ENCODE data around the gene CPVL. TPM values are rescaled to one million over a fixed set of nuclear protein-coding genes. Genes with fewer than 3 reads are reported as not detected.

Gene CPVL
- total RNA-seq, 3 donors from 2014 or later (not counting 1 experiment from before 2014, with no cell fraction given), result 4.9 to 11.6 (median 9.8) TPM

DNA sequence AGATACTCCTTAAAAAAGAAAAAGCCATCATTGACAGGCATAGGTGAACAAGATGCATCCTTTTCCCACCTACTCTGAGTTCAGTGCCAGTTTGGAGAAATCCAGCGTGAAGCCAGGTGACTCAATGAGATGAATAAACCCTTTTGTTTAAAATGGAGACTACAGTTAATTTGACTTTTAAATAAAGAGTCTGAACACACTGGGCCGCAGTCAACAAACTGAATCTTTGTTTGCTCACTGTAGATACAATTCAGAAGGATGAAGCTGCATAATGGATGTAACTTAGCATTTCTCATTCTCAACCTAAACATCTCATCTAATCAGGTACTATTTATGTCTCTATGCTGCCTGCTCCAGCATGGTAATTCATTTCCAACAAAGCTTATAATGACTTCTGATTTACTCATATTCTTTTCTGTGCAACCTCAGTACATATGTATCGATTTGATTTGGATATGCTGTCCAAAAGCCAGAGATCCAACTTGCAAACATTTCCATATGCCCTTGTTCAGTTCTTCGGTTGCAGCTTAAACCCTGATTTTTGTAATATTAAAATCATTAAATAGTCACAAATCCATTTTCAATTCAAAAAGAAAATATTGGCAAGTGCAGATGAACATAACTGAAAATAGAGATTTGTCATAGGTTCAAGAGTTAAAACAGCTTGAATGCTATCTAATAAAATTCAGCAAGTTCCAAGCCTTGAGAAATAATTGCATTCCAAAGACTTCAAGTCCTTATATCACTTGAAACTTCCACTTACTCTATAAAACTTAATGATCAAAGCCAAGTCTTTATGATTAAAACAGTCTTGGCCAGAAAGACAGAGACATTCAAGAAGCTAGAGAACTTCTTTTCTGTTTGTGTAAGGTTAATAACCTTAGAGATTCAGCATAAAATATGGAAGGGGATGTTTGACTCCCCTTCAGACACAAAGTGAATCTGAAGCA is 67.8 kb downstream of the CPVL start:
- no peak overlapping the region for H3K27ac Mint-ChIP-seq
- ATAC-seq (no peak), DNase-seq (no peak)
- Histone ChIP-seq H3K27ac (ENCODE audit: low read length) (no peak overlapping the region), H3K36me3 (ENCODE audit: control insufficient read depth, insufficient read depth, low read length) (no peaks in the 10 kb centered on the region), H3K27me3 (ENCODE audit: control insufficient read depth, insufficient read depth, low read length) (no peaks in the 10 kb centered on the region), H3K9me3 (ENCODE audit: control insufficient read depth, insufficient read depth, low read length) (no peaks in the 10 kb centered on the region), H3K4me1 (ENCODE audit: control insufficient read depth, insufficient read depth, low read length) (no peaks in the 10 kb centered on the region), H3K4me3 (ENCODE audit: low read length) (no peak overlapping the region)
- TF ChIP-seq, protein P1, sequence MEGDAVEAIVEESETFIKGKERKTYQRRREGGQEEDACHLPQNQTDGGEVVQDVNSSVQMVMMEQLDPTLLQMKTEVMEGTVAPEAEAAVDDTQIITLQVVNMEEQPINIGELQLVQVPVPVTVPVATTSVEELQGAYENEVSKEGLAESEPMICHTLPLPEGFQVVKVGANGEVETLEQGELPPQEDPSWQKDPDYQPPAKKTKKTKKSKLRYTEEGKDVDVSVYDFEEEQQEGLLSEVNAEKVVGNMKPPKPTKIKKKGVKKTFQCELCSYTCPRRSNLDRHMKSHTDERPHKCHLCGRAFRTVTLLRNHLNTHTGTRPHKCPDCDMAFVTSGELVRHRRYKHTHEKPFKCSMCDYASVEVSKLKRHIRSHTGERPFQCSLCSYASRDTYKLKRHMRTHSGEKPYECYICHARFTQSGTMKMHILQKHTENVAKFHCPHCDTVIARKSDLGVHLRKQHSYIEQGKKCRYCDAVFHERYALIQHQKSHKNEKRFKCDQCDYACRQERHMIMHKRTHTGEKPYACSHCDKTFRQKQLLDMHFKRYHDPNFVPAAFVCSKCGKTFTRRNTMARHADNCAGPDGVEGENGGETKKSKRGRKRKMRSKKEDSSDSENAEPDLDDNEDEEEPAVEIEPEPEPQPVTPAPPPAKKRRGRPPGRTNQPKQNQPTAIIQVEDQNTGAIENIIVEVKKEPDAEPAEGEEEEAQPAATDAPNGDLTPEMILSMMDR (IDR thresholded peaks at IDR 0.05), result no peak
- H3K4me3 Mint-ChIP-seq, result no peak overlapping the region
- H3K36me3 Mint-ChIP-seq, result no peaks in the 10 kb centered on the region
- WGBS (ENCODE audit: insufficient coverage), result 81% methylated on average over 3 of the region's 4 CpGs
- intact Hi-C loops (cut with micrococcal nuclease), result no loop called here
- no peaks in the 10 kb centered on the region for H3K9me3 Mint-ChIP-seq
- H3K27me3 Mint-ChIP-seq (ENCODE audit: low read depth in 2 of 2), result peaks cover 7 to 27% of the 10 kb centered on the region in 2 donors
- no peaks in the 10 kb centered on the region for H3K4me1 Mint-ChIP-seq

DNA sequence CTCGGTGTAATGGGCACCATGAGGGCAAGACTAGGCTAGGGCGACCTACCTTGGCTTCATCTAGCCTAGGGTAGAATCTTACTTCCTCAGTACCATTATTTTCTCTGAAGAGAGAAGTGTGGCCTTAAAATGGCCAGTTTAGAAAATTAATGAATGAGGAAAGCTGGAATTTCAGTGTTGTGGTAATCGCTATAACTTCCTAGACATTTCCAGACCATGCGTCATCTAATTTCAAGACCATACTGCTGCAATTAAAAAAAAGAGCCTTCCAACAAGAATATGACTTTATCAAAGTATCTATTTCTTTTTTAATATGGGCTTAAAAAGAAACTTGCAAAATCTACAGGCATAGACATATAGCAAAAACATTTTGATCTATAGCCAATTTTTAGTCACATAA is 68.5 kb downstream of the CPVL start:
- intact Hi-C loops (cut with micrococcal nuclease), result no loop called here
- ATAC-seq, result no peak
- Mint-ChIP-seq H3K27me3 (ENCODE audit: low read depth in 2 of 2) (peaks cover 13 to 34% of the 10 kb centered on the region in 2 donors), H3K4me3 (no peak overlapping the region), H3K4me1 (no peaks in the 10 kb centered on the region), H3K9me3 (no peaks in the 10 kb centered on the region), H3K36me3 (no peaks in the 10 kb centered on the region), H3K27ac (no peak overlapping the region)
- Histone ChIP-seq H3K4me1 (ENCODE audit: control insufficient read depth, insufficient read depth, low read length) (no peaks in the 10 kb centered on the region), H3K36me3 (ENCODE audit: control insufficient read depth, insufficient read depth, low read length) (no peaks in the 10 kb centered on the region), H3K9me3 (ENCODE audit: control insufficient read depth, insufficient read depth, low read length) (no peaks in the 10 kb centered on the region), H3K4me3 (ENCODE audit: low read length) (no peak overlapping the region), H3K27me3 (ENCODE audit: control insufficient read depth, insufficient read depth, low read length) (no peaks in the 10 kb centered on the region), H3K27ac (ENCODE audit: low read length) (no peak overlapping the region)
- TF ChIP-seq, protein P1 (IDR thresholded peaks at IDR 0.05), result no peak
- 80% methylated on average over 2 of the region's 4 CpGs for WGBS (ENCODE audit: insufficient coverage)
- DNase-seq, result no peak

DNA sequence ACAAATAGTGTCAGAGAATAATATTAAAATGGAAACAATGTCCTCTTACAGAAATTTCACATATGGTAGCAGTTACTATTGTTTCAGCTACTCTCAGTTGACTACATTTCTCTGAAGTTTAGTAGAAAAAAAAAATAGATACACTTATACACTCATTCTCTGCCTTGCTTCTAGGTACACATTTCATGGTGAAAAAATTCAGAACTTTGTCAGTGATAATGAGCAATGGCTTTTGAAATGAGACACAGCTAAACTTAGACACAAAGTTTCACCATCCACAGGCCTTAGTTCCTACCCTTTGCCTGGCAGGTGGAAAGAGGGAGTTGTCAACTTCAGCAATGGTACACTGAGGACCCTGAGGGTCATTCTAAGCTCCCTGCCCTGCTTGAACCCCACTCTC is 69.2 kb downstream of the CPVL start:
- intact Hi-C loops (cut with micrococcal nuclease), result no loop called here
- H3K27ac ChIP-seq (ENCODE audit: low read length), result no peak overlapping the region
- no peaks in the 10 kb centered on the region for H3K27me3 ChIP-seq (ENCODE audit: control insufficient read depth, insufficient read depth, low read length)
- Mint-ChIP-seq H3K27me3 (ENCODE audit: low read depth in 2 of 2) (peaks cover 13 to 35% of the 10 kb centered on the region in 2 donors), H3K4me1 (no peaks in the 10 kb centered on the region), H3K4me3 (no peak overlapping the region), H3K36me3 (no peaks in the 10 kb centered on the region), H3K9me3 (no peaks in the 10 kb centered on the region), H3K27ac (no peak overlapping the region)
- no peak for DNase-seq
- H3K4me3 ChIP-seq (ENCODE audit: low read length), result no peak overlapping the region
- TF ChIP-seq, protein P1 (IDR thresholded peaks at IDR 0.05), result no peak
- no peaks in the 10 kb centered on the region for H3K36me3 ChIP-seq (ENCODE audit: control insufficient read depth, insufficient read depth, low read length)
- no peaks in the 10 kb centered on the region for H3K9me3 ChIP-seq (ENCODE audit: control insufficient read depth, insufficient read depth, low read length)
- ATAC-seq, result no peak
- no peaks in the 10 kb centered on the region for H3K4me1 ChIP-seq (ENCODE audit: control insufficient read depth, insufficient read depth, low read length)

All from natural killer cell (primary cell).